ENCODE results near the gene SMIM45.
A peak's percentile ranks its signal among the peaks of the same experiment; 100 is the strongest.

Gene SMIM45

DNA sequence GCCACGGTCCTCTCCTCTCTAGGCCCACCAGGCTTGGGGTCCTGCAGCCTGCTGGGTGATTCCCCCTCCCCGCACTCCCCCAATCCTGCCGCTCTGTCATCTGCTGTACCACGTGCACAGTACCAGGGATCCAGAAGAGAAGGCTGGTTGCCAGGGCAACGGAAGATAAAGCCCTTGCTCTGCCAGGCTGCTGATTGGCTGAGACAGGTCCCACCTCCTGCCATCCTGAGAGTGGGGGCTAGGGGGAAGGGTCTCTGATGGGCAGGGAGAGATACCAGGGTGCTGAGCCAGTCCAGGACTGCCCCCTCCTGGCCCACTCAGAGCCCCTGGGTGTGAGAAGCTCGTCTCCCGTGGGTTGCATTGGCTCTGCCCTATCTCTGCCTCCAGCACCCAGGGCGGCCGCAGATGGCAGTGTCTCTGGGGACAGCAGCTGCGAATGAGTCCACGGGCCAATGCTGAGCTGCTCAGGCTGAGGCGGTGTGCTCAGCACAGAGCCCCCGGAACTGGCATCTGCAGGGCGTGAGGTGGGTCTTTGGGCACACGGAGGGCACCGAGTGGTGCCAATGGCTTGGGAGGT is at the start of gene SMIM45:
Gene SMIM45 (plus strand): TSS at position 253 of the 577 bp plus-strand sequence.
- ATAC-seq (replicated peaks) (peak; percentile 78 to 83), DNase-seq (no peak)
- Mint-ChIP-seq H3K4me1 (peaks cover 33 to 42% of the 10 kb centered on the region in 2 donors), H3K36me3 (no peaks in the 10 kb centered on the region), H3K9me3 (no peaks in the 10 kb centered on the region), H3K27me3 (no peaks in the 10 kb centered on the region), H3K27ac (peak within 1 kb of the TSS; percentile 27), H3K4me3 (peak within 1 kb of the TSS in 1 of 2 donors; percentile 30)

DNA sequence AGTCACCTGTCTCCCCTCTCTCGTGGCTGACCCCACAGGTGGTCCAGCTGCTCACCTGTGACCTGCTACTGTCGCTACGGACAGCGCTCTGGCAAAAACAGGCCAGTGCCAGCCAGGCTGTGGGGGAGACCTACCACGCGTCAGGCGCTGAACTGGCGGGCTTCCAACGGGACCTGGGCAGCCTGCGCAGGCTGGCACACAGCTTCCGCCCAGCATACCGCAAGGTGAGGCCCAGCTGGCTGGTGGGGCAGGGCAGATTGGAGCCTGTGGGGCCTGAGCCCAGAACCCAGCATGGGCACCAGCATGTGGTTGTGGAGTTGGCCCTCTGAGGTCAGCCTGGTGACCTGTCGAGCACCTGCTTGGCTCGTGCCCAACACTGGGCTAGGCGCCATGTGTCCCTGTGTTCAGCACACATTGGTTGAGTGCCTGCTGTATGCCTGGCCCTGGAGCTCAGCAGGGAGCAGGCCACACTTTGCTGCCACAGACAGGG is 49.0 kb upstream of the SMIM45 start:
- H3K9me3 Mint-ChIP-seq, result no peaks in the 10 kb centered on the region
- H3K36me3 Mint-ChIP-seq, result peaks cover 37 to 85% of the 10 kb centered on the region in 2 donors
- no peak for ATAC-seq (replicated peaks)
- H3K4me1 Mint-ChIP-seq, result peaks cover 25 to 27% of the 10 kb centered on the region in 2 donors
- DNase-seq, result no peak
- no peaks in the 10 kb centered on the region for H3K27me3 Mint-ChIP-seq
- H3K27ac Mint-ChIP-seq, result peak overlapping the region; percentile 22
- no peak overlapping the region for H3K4me3 Mint-ChIP-seq

DNA sequence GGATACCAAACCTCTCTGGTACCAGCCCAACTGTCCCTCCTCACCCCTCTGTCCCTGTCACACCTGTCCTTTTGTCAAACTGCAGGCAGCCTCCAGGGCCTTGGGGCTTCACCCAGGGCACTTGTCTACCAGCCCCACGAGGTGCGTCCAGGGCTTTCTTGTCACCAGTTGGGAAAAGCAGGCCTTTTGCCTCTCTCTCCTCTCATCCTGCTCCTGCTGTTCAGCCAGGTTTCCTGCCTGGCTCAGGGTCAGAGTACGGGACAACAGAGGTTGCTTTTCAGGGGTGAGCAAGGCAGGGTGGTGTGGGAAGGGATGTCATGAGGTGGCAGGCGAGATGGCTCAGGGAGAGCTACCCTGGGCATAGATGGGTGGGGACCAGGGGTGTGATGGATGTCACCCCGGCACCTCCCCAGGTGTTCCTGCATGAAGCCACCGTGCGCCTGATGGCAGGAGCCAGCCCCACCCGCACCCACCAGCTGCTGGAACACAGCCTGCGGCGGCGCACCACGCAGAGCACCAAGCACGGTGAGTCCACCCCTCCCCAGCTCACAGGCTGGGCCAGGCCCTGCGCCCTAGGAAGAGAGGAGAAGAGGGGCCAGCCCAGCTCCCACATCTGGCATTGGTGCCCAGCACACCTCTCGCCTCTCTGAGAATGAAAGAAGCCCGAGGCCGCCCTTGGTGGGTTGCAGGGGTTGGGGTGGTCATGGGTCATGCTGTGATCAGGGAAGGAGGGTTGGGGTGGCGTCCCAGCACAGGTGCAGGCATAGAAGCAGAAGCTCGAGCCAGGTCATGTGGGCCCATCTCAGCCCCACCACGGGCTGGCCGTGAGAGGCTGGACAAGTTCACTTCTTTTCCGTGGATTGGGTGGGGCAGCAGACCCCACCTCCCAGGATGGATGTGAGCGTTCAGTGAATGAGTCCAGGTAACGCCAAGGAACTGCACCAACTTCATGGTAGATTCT is 47.2 kb upstream of the SMIM45 start:
- H3K36me3 Mint-ChIP-seq, result peaks cover 43 to 84% of the 10 kb centered on the region in 2 donors

DNA sequence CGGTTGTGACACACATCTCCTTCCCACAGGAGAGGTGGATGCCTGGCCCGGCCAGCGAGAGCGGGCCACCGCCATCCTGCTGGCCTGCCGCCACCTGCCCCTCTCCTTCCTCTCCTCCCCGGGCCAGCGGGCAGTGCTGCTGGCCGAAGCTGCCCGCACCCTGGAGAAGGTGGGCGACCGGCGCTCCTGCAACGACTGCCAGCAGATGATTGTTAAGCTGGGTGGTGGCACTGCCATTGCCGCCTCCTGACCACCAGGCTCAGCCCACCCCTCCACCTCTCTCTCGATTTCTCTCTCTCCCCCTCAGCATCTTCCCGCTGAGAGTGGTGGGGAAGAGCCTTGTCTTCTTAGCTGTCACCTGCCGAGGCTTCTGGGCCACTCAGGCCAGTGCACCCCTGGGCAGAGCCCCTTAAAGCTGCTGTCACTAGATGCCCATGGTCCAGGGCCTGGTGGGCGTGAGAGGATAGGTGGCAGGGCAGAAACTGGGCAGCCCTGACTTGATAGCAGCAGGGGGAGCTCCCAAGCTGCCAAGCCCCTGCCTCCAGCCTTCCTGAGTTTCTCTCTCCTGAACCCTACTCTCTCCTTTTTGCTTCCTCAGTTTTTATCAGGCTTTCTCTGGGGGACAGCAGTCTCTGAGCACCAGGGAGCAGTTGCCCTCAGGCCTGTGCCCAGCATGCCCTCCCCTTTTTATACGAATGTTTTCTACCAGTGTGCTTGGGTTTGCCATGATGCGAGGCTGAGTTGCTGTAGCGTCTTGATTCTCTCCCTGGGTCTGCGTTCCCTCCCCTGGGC is 46.3 kb upstream of the SMIM45 start:
- H3K9me3 Mint-ChIP-seq, result no peaks in the 10 kb centered on the region
- DNase-seq (no peak), ATAC-seq (replicated peaks) (no peak)
- H3K4me3 Mint-ChIP-seq, result peak overlapping the region; percentile 12 to 20
- peak overlapping the region; percentile 88 for H3K27ac Mint-ChIP-seq
- peaks cover 34 to 47% of the 10 kb centered on the region in 2 donors for H3K4me1 Mint-ChIP-seq
- no peaks in the 10 kb centered on the region for H3K27me3 Mint-ChIP-seq
- peaks cover 37 to 76% of the 10 kb centered on the region in 2 donors for H3K36me3 Mint-ChIP-seq

More for the DNA sequence above, 47.2 kb upstream of the SMIM45 start:
- DNase-seq (no peak), ATAC-seq (replicated peaks) (no peak)
- no peaks in the 10 kb centered on the region for H3K9me3 Mint-ChIP-seq
- peak overlapping the region in 1 of 2 donors; percentile 29 for H3K4me3 Mint-ChIP-seq
- H3K27me3 Mint-ChIP-seq, result no peaks in the 10 kb centered on the region
- H3K4me1 Mint-ChIP-seq, result peaks cover 40 to 44% of the 10 kb centered on the region in 2 donors
- peak overlapping the region; percentile 86 for H3K27ac Mint-ChIP-seq

DNA sequence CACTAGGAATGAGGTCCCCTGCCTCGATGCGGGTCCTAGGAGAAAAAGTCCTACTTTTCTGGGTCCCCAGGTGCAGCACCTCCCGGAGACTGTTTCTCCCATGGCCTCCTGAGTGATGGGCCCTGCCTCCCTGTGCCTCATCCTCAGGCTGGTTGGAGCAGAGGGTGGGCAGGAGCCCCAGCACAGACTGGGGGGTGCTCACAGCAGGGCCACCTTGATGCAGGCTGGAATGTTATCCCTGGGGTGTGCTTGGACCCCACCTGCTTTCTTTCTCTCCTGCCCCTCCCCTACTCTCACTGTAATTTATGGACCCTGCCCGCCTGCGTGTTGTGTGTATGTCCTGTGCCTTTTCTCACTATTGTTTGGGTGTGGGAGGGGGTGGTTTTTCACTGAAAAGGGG is 45.1 kb upstream of the SMIM45 start:
- Mint-ChIP-seq H3K9me3 (no peaks in the 10 kb centered on the region), H3K27me3 (peaks cover 0 to under 1% of the 10 kb centered on the region in 2 donors), H3K4me1 (peaks cover 40 to 60% of the 10 kb centered on the region in 2 donors), H3K36me3 (peaks cover 41 to 74% of the 10 kb centered on the region in 2 donors), H3K4me3 (no peak overlapping the region), H3K27ac (peak overlapping the region; percentile 84)
- no peak for DNase-seq
- no peak for ATAC-seq (replicated peaks)

DNA sequence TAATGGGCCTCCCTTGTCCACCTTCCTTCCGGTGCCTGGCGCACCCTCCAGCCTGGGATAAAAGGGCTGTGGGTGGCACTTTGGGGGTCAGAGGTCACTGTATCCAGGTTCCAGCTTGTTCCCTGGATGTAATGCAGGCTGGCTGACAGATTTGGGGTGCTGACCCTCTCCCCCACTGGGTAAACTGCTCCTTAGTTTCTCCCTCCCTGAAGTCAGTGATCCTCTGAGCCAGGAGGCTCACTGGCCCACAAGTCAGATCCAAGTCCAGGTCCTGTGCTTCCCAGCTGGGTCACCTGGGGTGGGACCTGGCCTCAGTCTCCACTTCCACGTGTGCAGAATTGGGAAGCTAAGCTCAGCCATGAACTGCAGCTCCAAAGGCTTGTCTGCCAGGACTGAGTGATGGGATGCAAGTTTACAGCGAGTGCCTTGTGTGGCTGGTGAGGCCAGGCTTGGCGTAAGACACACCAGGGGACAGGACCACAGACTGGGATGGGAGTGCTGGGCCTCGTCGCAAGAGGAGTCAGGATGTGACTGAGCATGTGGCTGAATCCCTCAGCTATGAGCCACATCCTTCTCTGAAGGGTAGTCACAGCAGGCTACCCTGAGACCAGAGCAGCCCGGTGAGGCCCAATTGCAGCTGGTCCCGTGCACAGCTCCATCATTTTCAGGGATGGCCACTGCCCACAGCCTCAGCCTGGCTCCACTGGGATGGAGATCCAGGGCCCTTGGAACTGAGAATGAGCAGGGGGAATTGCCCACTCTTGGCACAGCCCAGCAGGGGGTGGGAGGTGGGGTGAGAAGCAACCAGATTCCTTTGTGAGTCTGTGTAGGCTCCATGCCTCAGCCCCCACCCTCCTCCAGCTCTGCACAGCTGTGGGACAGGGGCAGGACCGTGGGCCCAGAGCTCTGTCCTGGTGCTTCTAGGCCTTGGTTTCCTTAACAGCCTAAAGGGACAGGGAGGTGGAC is 44.2 kb upstream of the SMIM45 start:
- H3K9me3 Mint-ChIP-seq, result no peaks in the 10 kb centered on the region
- peak overlapping the region; percentile 85 for H3K27ac Mint-ChIP-seq
- peaks cover 6 to 10% of the 10 kb centered on the region in 2 donors for H3K27me3 Mint-ChIP-seq
- H3K4me1 Mint-ChIP-seq, result peaks cover 47 to 63% of the 10 kb centered on the region in 2 donors
- ATAC-seq (replicated peaks) (peak; percentile 8 to 12), DNase-seq (no peak)
- H3K4me3 Mint-ChIP-seq, result peak overlapping the region; percentile 1 to 16
- H3K36me3 Mint-ChIP-seq, result peaks cover 46 to 76% of the 10 kb centered on the region in 2 donors

DNA sequence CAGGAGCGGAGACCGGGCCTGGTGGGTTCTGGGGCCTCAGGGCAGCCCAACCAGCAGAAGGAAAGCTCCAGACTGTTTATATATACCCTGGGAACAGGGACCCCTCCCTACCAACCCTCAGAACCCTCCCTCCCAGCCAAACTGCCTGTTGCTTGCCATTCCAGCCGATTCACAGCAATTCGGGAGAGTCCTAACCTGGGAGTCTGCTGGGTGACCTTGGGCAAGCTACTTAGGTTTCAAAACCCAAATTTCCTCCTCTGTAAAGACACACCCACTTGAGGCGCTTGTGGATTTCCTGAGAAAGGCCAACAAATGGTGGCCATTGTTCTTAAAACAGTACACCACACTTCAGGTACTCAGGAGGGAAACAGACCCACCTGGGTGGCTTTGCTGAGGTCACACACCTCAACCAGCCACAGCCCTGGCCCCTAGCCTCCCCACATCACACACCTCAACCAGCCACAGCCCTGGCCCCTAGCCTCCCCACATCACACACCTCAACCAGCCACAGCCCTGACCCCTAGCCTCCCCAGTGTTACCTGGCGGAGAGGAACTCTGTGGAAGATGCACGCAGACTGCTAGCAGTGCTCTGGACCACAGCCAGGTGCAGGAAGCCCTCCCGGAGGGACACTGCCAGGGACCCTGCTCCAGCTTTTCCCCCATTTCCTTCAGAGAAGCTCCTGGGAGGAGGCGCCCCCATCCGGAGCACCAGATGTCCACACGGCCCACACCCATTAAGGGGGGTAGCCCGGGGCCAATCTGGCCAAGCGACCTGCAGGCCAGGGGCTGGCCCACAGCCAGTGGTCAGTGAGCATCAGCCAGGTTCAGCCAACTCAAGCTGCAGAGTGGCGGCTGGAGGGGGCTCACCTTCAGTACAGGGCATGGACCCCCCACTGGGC is 43.3 kb upstream of the SMIM45 start:
- Mint-ChIP-seq H3K27ac (peak overlapping the region; percentile 89), H3K36me3 (peaks cover 50 to 75% of the 10 kb centered on the region in 2 donors), H3K4me1 (peaks cover 55 to 70% of the 10 kb centered on the region in 2 donors), H3K9me3 (no peaks in the 10 kb centered on the region), H3K4me3 (peak overlapping the region; percentile 32 to 41), H3K27me3 (peaks cover 15 to 19% of the 10 kb centered on the region in 2 donors)
- peak; percentile 13 to 30 for ATAC-seq (replicated peaks)
- no peak for DNase-seq

DNA sequence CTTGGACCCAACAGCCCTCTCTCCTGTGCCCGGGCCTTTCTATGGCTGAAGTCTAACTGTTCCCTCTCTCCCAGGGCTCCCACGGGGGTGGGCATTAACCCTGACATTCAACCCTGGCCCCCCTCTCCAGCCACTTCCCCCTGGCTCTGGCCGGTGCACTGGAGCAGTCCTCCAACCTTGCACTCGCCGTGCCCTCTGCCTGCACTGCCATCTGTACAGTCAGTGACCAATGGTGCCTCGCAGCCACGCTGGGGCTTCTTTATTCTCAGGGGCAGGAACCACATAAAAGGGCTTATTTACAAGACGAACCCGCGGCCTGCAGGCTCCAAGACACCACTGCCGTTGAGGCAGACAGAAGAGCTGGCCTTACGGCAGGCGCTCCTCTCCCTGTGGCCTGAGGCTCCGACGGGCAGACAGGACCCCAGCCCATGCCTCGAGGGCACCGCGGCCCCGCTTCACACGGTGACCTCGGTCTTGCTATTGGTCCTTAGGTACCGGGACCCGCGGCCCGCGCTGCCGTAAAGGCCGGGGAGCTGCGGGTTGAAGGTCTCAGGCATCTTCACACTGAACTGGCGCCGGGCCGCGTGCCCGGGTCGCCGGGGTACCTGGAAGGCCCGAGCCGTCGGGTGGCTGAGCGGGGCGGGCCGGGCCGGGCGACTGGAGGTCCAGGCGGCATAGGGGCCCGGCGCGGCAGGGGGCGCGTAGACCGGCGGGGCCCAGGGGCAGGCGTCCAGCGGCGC is 42.5 kb upstream of the SMIM45 start:
- peak in 1 of 2 donors; percentile 2 for ATAC-seq (replicated peaks)
- peak overlapping the region; percentile 89 for H3K27ac Mint-ChIP-seq
- H3K4me3 Mint-ChIP-seq, result peak overlapping the region; percentile 65 to 71
- peaks cover 53 to 70% of the 10 kb centered on the region in 2 donors for H3K4me1 Mint-ChIP-seq
- peaks cover 43 to 66% of the 10 kb centered on the region in 2 donors for H3K36me3 Mint-ChIP-seq
- no peaks in the 10 kb centered on the region for H3K9me3 Mint-ChIP-seq
- DNase-seq, result no peak
- H3K27me3 Mint-ChIP-seq, result peaks cover 15 to 19% of the 10 kb centered on the region in 2 donors

DNA sequence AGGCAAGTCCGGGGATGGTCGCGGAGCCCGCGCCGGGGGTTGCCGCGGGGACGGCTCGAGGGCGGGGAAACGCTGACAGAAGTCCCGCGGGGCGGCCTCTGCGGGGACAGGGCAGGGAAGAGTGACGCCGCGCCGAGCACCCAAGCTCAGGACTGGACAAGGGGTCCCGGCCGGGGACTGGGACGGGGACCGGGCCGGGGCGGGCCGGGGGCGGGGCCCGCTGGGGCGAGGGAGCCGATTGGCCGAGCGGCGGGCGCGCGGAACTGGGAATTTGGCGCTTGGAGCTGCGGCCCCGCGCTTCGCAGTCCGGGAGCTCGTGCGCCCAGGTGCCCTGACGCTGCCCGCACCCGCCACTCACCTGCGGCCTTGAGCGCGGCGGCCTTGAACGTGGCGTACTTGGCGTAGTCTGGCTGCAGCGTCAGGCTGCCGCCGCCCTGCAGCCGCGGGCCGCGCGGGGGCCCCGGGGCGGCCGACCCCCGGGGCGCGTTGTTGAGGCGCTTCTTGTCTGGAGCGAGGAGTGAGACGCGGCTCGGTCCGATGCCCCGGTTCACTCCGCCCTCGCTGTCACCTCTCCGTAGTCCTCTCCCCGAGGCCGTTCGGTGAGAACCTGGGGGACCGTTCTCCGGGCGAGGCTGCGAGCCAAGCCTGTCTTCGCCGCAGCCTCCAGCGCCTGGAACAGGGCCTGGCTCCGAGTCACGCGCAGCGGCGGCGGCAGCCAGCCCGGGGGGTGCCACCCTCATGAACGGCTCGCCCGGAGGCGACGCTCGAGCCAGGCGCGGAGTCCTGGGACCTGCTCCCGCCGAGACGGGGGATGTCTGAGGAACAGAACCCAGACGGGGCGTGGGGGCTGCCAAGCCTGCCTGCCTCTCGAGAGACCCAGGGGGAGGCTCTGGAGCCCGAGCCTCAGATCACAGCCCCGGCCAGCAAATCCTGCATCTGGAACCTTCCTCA is 41.6 kb upstream of the SMIM45 start:
- DNase-seq (no peak), ATAC-seq (replicated peaks) (peak; percentile 7 to 13)
- peaks cover 40 to 60% of the 10 kb centered on the region in 2 donors for H3K36me3 Mint-ChIP-seq
- peaks cover 15 to 19% of the 10 kb centered on the region in 2 donors for H3K27me3 Mint-ChIP-seq
- peak overlapping the region; percentile 71 to 73 for H3K4me3 Mint-ChIP-seq
- peaks cover 51 to 73% of the 10 kb centered on the region in 2 donors for H3K4me1 Mint-ChIP-seq
- peak overlapping the region; percentile 59 for H3K27ac Mint-ChIP-seq
- no peaks in the 10 kb centered on the region for H3K9me3 Mint-ChIP-seq

DNA sequence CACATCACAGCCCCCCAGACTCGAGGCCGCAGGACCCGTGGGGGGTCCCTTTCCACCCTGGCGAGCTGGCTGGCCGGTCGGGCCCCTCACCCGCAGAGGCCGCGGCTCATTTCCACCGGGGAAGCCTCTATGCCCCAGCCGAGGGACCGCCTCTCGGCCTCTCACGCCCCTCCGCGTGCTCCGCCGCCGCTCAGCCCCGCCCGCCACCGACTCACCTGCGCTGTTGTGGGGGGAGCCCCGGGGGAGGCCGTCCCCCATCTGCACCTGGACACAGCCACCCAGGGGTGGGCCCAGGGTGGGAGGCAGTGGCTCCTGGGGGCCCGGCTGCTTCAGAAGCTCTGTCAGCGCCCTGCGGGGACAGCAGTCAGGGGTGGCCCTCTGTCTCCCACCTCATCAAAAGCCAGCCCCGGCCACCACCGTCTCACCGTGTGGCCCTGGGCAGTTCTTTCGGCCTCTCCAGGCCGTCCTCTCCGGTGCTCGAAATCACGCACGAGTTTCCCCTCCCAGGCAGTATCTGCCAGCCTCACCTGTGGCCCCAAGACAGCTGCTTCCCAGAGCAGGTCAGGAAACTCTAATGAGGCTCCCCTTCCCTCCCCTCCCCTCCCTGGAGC is 40.8 kb upstream of the SMIM45 start:
- no peak for ATAC-seq (replicated peaks)
- peak overlapping the region; percentile 62 for H3K27ac Mint-ChIP-seq

More for the DNA sequence above, 40.8 kb upstream of the SMIM45 start:
- Mint-ChIP-seq H3K27me3 (peaks cover 15 to 19% of the 10 kb centered on the region in 2 donors), H3K4me3 (peak overlapping the region; percentile 71 to 73), H3K9me3 (no peaks in the 10 kb centered on the region), H3K36me3 (peaks cover 34 to 54% of the 10 kb centered on the region in 2 donors), H3K4me1 (peaks cover 52 to 73% of the 10 kb centered on the region in 2 donors)
- no peak for DNase-seq

All from stimulated activated naive B cell treated with anti-CD40 and anti-IgM and Interleukin-4, amounts not matched to agents 10 μg/mL and 1 μg/mL and 100 μg/mL, for 72 hours (primary cell).